Measurements from ENCODE around the gene TREML2. TPM values are rescaled to one million over a fixed set of nuclear protein-coding genes. Genes with fewer than 3 reads are reported as not detected.

Gene TREML2
- total RNA-seq, 1 donor from 2014 or later, result not detected

DNA sequence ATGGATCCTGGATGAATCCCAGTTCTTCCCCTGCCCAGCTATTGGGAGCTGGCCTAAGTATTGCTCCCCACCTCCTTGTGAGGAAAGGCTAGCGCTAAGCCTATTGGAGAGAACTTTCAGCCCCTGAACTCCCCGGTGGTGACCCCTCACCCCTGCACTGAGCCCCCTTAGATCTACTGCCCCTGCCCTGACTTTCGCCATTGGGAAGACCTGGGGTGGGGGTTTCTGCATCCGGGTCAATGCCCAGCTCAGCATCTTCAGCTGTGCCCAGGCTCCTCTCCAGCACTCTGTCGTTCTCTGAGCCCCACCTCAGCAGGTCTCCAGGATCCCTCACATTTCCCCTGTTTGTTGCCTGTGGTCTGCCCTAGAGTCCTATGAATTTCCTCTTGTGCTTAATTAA, 36.2 kb upstream of the TREML2 start:
- intact Hi-C loops (cut with micrococcal nuclease), result no loop called here
- H3K4me1 ChIP-seq, result peaks cover 3% of the 10 kb centered on the region
- H3K9me3 ChIP-seq (replicated peaks), result no peaks in the 10 kb centered on the region
- DNase-seq, result no peak
- TF ChIP-seq, protein P1, sequence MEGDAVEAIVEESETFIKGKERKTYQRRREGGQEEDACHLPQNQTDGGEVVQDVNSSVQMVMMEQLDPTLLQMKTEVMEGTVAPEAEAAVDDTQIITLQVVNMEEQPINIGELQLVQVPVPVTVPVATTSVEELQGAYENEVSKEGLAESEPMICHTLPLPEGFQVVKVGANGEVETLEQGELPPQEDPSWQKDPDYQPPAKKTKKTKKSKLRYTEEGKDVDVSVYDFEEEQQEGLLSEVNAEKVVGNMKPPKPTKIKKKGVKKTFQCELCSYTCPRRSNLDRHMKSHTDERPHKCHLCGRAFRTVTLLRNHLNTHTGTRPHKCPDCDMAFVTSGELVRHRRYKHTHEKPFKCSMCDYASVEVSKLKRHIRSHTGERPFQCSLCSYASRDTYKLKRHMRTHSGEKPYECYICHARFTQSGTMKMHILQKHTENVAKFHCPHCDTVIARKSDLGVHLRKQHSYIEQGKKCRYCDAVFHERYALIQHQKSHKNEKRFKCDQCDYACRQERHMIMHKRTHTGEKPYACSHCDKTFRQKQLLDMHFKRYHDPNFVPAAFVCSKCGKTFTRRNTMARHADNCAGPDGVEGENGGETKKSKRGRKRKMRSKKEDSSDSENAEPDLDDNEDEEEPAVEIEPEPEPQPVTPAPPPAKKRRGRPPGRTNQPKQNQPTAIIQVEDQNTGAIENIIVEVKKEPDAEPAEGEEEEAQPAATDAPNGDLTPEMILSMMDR (IDR thresholded peaks at IDR 0.05; ENCODE audit: borderline replicate concordance), result no peak
- H3K36me3 ChIP-seq, result no peaks in the 10 kb centered on the region
- no peak overlapping the region for H3K4me3 ChIP-seq
- peaks cover 60% of the 10 kb centered on the region for H3K27me3 ChIP-seq (ENCODE audit: low read depth)
- no peak overlapping the region for H3K27ac ChIP-seq (replicated peaks)

DNA sequence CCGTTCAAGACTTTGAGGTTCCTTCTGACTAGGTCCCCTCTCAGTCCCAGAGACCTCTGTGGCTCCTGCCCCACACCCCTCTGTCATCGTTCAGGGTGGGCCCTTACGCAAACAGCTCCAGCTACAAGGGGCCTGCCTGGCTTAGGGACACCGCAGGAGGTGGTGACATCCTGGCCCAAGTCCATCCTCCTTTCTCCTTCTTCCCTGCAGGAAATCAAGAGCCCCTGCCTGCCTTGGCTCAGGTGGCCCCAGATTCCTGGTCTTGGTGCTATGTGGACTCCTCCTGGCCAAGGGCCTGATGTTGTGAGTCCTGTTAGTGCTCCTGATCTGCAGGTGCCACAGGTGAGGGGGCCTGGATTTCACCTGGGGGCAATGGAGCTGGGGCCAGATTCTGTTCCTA, 35.3 kb upstream of the TREML2 start:
- Histone ChIP-seq H3K27ac (replicated peaks) (no peak overlapping the region), H3K9me3 (replicated peaks) (no peaks in the 10 kb centered on the region), H3K36me3 (no peaks in the 10 kb centered on the region), H3K4me3 (no peak overlapping the region), H3K27me3 (ENCODE audit: low read depth) (peaks cover 53% of the 10 kb centered on the region), H3K4me1 (peaks cover 3% of the 10 kb centered on the region)
- DNase-seq, result no peak
- intact Hi-C loops (cut with micrococcal nuclease), result no loop called here
- TF ChIP-seq, protein P1 (IDR thresholded peaks at IDR 0.05; ENCODE audit: borderline replicate concordance), result no peak

DNA sequence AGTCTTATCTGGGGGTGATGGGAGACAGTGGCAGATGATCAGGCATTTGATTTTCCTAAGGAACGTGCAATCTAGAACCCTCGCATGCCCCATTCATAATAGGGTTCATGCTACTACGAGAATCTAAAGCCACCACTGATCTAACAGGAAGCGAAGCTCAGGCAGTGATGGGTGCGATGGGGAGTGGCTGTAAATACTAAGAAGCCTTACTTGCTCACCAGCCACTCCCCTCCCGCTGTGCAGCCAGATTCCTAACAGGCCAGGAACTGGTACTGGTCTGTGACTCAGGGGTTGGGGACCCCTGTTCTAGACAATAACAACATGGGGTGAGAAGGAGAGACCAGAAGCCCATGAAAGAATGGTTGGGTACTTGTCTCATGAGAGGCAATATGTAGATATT, 31.7 kb upstream of the TREML2 start:
- intact Hi-C loops (cut with micrococcal nuclease), result no loop called here
- TF ChIP-seq, protein P1 (IDR thresholded peaks at IDR 0.05; ENCODE audit: borderline replicate concordance), result no peak
- H3K27ac ChIP-seq (replicated peaks), result no peak overlapping the region
- H3K4me3 ChIP-seq, result no peak overlapping the region
- no peaks in the 10 kb centered on the region for H3K4me1 ChIP-seq
- peaks cover 47% of the 10 kb centered on the region for H3K27me3 ChIP-seq (ENCODE audit: low read depth)
- H3K36me3 ChIP-seq, result no peaks in the 10 kb centered on the region
- no peaks in the 10 kb centered on the region for H3K9me3 ChIP-seq (replicated peaks)
- DNase-seq, result no peak

DNA sequence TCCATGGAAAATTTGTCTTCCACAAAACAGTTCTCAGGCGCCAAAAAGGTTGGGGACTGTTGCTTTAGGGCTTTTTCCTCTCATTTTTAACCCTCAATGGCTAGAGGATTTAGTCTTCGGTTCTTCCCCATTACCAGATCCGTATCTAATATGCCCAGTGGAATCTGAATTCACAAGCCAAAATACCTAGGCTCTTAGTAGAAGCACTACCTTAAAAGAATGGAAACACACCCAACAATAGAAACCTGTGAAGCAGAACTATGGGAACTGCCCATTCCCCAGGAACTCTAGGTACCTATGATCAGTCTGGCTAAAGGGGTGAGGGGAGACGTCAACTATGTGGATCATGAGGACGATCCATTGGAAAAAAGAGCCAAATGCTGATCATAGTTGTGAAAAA, 30.3 kb upstream of the TREML2 start:
- DNase-seq, result no peak
- no peaks in the 10 kb centered on the region for H3K9me3 ChIP-seq (replicated peaks)

DNA sequence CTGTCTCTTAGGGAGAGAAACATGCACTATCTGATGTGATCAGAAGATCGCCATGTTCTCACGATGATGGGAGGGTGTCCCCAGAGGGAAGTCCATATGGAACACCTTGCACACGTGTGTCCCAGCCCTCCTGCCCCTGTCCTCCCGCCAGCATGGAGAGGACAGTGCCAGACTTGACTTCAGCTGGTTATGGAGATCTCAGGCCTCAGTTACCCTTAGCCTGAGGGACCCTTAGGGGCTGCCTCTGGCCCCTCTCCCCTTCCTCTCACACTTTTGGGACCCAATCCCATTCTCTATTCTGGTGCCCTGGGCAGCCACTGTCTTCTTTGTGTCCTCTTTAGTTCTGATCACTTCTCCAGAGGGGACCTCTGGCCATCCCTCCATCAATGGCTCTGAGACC, 28.8 kb upstream of the TREML2 start:
- H3K9me3 ChIP-seq (replicated peaks), result no peaks in the 10 kb centered on the region
- no peak overlapping the region for H3K4me3 ChIP-seq
- TF ChIP-seq, protein P1 (IDR thresholded peaks at IDR 0.05; ENCODE audit: borderline replicate concordance), result no peak
- intact Hi-C loops (cut with micrococcal nuclease), result no loop called here
- no peak overlapping the region for H3K27ac ChIP-seq (replicated peaks)
- H3K27me3 ChIP-seq (ENCODE audit: low read depth), result peaks cover 66% of the 10 kb centered on the region
- no peak for DNase-seq
- H3K4me1 ChIP-seq, result no peaks in the 10 kb centered on the region
- no peaks in the 10 kb centered on the region for H3K36me3 ChIP-seq

More for the DNA sequence above, 30.3 kb upstream of the TREML2 start:
- intact Hi-C loops (cut with micrococcal nuclease), result no loop called here
- Histone ChIP-seq H3K36me3 (no peaks in the 10 kb centered on the region), H3K27me3 (ENCODE audit: low read depth) (peaks cover 52% of the 10 kb centered on the region), H3K27ac (replicated peaks) (no peak overlapping the region), H3K4me3 (no peak overlapping the region), H3K4me1 (no peaks in the 10 kb centered on the region)
- TF ChIP-seq, protein P1 (IDR thresholded peaks at IDR 0.05; ENCODE audit: borderline replicate concordance), result no peak

DNA sequence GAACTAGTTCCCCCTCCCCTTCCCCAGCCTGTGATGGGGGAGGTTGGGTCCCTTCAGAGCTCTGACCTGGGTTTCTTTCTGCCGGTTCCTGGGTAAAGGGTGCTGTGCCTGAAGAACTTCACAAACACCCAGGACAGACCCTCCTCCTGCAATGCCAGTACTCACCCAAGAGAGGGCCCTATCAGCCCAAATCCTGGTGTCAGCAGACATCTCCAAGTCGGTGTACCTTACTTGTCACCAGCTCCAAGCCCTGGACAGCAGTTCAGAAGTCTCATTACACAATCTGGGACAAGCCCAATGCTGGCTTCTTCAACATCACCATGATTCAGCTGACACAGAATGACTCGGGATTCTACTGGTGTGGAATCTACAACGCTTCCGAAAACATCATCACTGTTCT, 27.7 kb upstream of the TREML2 start:
- H3K4me1 ChIP-seq, result no peaks in the 10 kb centered on the region
- H3K9me3 ChIP-seq (replicated peaks), result no peaks in the 10 kb centered on the region
- no peak overlapping the region for H3K4me3 ChIP-seq
- no peak overlapping the region for H3K27ac ChIP-seq (replicated peaks)
- TF ChIP-seq, protein P1 (IDR thresholded peaks at IDR 0.05; ENCODE audit: borderline replicate concordance), result no peak
- no peaks in the 10 kb centered on the region for H3K36me3 ChIP-seq
- peaks cover 76% of the 10 kb centered on the region for H3K27me3 ChIP-seq (ENCODE audit: low read depth)
- DNase-seq, result no peak
- intact Hi-C loops (cut with micrococcal nuclease), result no loop called here

Data from left ventricle myocardium inferior (tissue), 1 donor.